HCT116 (cell line): ENCODE measurements around the gene GRID2.
A peak's percentile ranks its signal among the peaks of the same experiment; 100 is the strongest.

Source experiments
- CEBPB ChIP-seq: IDR thresholded peaks from 2 replicates; pipeline ENCODE4 v1.6.1; 2012; ENCODE audit warnings: low read depth
- CTCF ChIP-seq, 3 experiments: fragments of 200-600 bp in 1 of 3; sonication (generic) in 1 of 3; IDR thresholded peaks in 2 of 3; conservative IDR thresholded peaks in 1 of 3; 2 replicates each; pipeline ENCODE4 v1.5.1; 2012 to 2017; ENCODE audit warnings: low read depth in 2 of 3, low read length in 2 of 3, antibody characterized with exemption in 1 of 3, borderline replicate concordance in 1 of 3, control low read depth in 1 of 3, mild to moderate bottlenecking in 1 of 3, mixed read lengths in 1 of 3, mixed run types in 1 of 3, moderate library complexity in 1 of 3; ENCODE audit not compliant: insufficient read depth in 1 of 3
- EZH2 ChIP-seq: fragments of 200-600 bp; sonication (generic); IDR thresholded peaks from 2 replicates; pipeline ENCODE4 v1.6.1; 2017; ENCODE audit warnings: antibody characterized with exemption, mixed run types
- EZH2phosphoT487 ChIP-seq: fragments of 200-600 bp; IDR thresholded peaks from 2 replicates; pipeline ENCODE4 v1.6.1; 2018; ENCODE audit warnings: antibody characterized with exemption, borderline replicate concordance
- MAX ChIP-seq: IDR thresholded peaks from 2 replicates; pipeline ENCODE4 v1.6.1; 2012
- POLR2A ChIP-seq: IDR thresholded peaks from 2 replicates; pipeline ENCODE4 v1.7.0; 2011; ENCODE audit warnings: borderline replicate concordance; ENCODE audit not compliant: insufficient read depth, insufficient read length; ENCODE audit errors: extremely low read depth
- POLR2AphosphoS5 ChIP-seq: IDR thresholded peaks from 2 replicates; pipeline ENCODE4 v1.6.1; 2011; ENCODE audit warnings: mild to moderate bottlenecking, low read depth, low read length, moderate library complexity
- RAD21 ChIP-seq: IDR thresholded peaks from 2 replicates; pipeline ENCODE4 v1.6.1; 2012; ENCODE audit warnings: low read depth, mild to moderate bottlenecking
- SP1 ChIP-seq: IDR thresholded peaks from 2 replicates; pipeline ENCODE4 v1.6.1; 2012; ENCODE audit warnings: low read depth
- SRF ChIP-seq: IDR thresholded peaks from 2 replicates; pipeline ENCODE4 v1.6.1; 2012; ENCODE audit warnings: low read depth
- TCF7L2 ChIP-seq: IDR thresholded peaks from 2 replicates; pipeline ENCODE4 v1.7.0; 2011; ENCODE audit warnings: borderline replicate concordance, inconsistent platforms; ENCODE audit not compliant: insufficient read depth, insufficient read length; ENCODE audit errors: extremely low read depth
- YY1 ChIP-seq: IDR thresholded peaks from 2 replicates; pipeline ENCODE4 v1.6.1; 2011; ENCODE audit warnings: low read length, low read depth, moderate library complexity, mild to moderate bottlenecking; ENCODE audit not compliant: insufficient replicate concordance; ENCODE audit errors: extremely low read depth
- ZNF274 ChIP-seq: fragments of 200-500 bp; sonication (Bioruptor generic); IDR thresholded peaks from 2 replicates; pipeline ENCODE4 v1.6.1; 2014; ENCODE audit warnings: mild to moderate bottlenecking, low read depth, low read length, inconsistent platforms

GRCh38 chr4:93157986-93158385 is 854.2 kb downstream of the GRID2 start:
- TF ChIP-seq POLR2A, result no peak
- peak; percentile 55 to 60 (median 57); a peak in 5 of 6 replicates for TF ChIP-seq CTCF (IDR thresholded peaks at IDR 0.05 in 2 of 3, conservative IDR thresholded peaks at IDR 0.05 in 1 of 3; ENCODE audit: borderline replicate concordance in 1 of 3, insufficient read depth in 1 of 3, low read depth in 2 of 3, low read length in 2 of 3)
- TF ChIP-seq EZH2, result no peak
- no peak for TF ChIP-seq TCF7L2
- TF ChIP-seq CEBPB, result no peak
- no peak for TF ChIP-seq POLR2AphosphoS5
- peak; percentile 37 for TF ChIP-seq RAD21
- no peak for TF ChIP-seq YY1
- no peak for TF ChIP-seq EZH2phosphoT487
- no peak for TF ChIP-seq ZNF274
- no peak for TF ChIP-seq MAX
- TF ChIP-seq SP1, result no peak
- no peak for TF ChIP-seq SRF
